GM23248 (cell line): ENCODE data around the gene TMEM178B. TPM values are rescaled to one million over a fixed set of nuclear protein-coding genes. Genes with fewer than 3 reads are reported as not detected.

Experiments
- DNase-seq: peaks from one replicate; pipeline ENCODE4 v3.0.0-alpha.2; 2015
- H2AFZ ChIP-seq: fragments of 200-600 bp; sonication (generic); 2 replicates; pipeline ENCODE4 v1.6.1; 2016; ENCODE audit warnings: antibody characterized with exemption
- H3F3A ChIP-seq: fragments of 200-600 bp; sonication (generic); 2 replicates; pipeline ENCODE4 v1.6.1; 2016; ENCODE audit warnings: mild to moderate bottlenecking, antibody characterized with exemption, mixed run types; ENCODE audit not compliant: insufficient read depth
- H3K27ac ChIP-seq: fragments of 200-600 bp; sonication (generic); 2 replicates; pipeline ENCODE4 v1.5.1; 2016; ENCODE audit warnings: mild to moderate bottlenecking
- H3K27me3 ChIP-seq: fragments of 200-600 bp; sonication (generic); replicated peaks from 2 replicates; pipeline ENCODE4 v1.6.1; 2016; ENCODE audit warnings: mild to moderate bottlenecking; ENCODE audit not compliant: insufficient read depth
- H3K36me3 ChIP-seq: fragments of 200-600 bp; sonication (generic); 2 replicates; pipeline ENCODE4 v1.6.1; 2016; ENCODE audit warnings: low read depth, mild to moderate bottlenecking
- H3K4me1 ChIP-seq: fragments of 200-600 bp; sonication (generic); 2 replicates; pipeline ENCODE4 v1.6.1; 2016; ENCODE audit warnings: mild to moderate bottlenecking; ENCODE audit not compliant: insufficient read depth
- H3K4me2 ChIP-seq: fragments of 200-600 bp; sonication (generic); one replicate; pipeline ENCODE4 v1.6.1; 2016; ENCODE audit warnings: mild to moderate bottlenecking; ENCODE audit not compliant: unreplicated experiment
- H3K4me3 ChIP-seq: fragments of 200-600 bp; sonication (generic); 2 replicates; pipeline ENCODE4 v1.5.1; 2016; ENCODE audit warnings: mild to moderate bottlenecking
- H3K79me2 ChIP-seq: fragments of 200-600 bp; sonication (generic); 2 replicates; pipeline ENCODE4 v1.6.1; 2016; ENCODE audit warnings: mild to moderate bottlenecking; ENCODE audit not compliant: insufficient read depth
- H3K9ac ChIP-seq: fragments of 200-600 bp; sonication (generic); 2 replicates; pipeline ENCODE4 v1.6.1; 2016; ENCODE audit warnings: mild to moderate bottlenecking
- H3K9me2 ChIP-seq: fragments of 200-600 bp; sonication (generic); 2 replicates; pipeline ENCODE4 v1.6.1; 2016; ENCODE audit warnings: mixed run types, mild to moderate bottlenecking, moderate library complexity; ENCODE audit not compliant: insufficient read depth
- H3K9me3 ChIP-seq: fragments of 200-600 bp; sonication (generic); one replicate; pipeline ENCODE4 v1.6.1; 2017; ENCODE audit warnings: low read depth
- H4K20me1 ChIP-seq: fragments of 200-600 bp; sonication (generic); 2 replicates; pipeline ENCODE4 v1.6.0; 2016; ENCODE audit not compliant: insufficient read depth
- EZH2 ChIP-seq: fragments of 200-600 bp; sonication (generic); IDR thresholded peaks from 2 replicates; pipeline ENCODE4 v1.6.1; 2018; ENCODE audit warnings: antibody characterized with exemption, mild to moderate bottlenecking; ENCODE audit not compliant: insufficient read depth, poor library complexity, severe bottlenecking
- EZH2phosphoT487 ChIP-seq: fragments of 200-600 bp; sonication (generic); IDR thresholded peaks from 2 replicates; pipeline ENCODE4 v1.6.1; 2018; ENCODE audit warnings: antibody characterized with exemption, moderate library complexity, mild to moderate bottlenecking, low read depth; ENCODE audit not compliant: insufficient read depth
- WGBS, 2 experiments: methylation state at CpG; one replicate each; pipeline ENCODE4 v1.1.6; 2015 to 2017; ENCODE audit warnings: low lambda C conversion rate in 2 of 2, low coverage in 1 of 2; ENCODE audit errors: missing lambda C conversion rate in 2 of 2; 5-methylcytosine and 5-hydroxymethylcytosine counted together
- in situ Hi-C: fragments of 300-500 bp; cut with MboI; formaldehyde crosslinking; loops from 2 replicates; pipeline ENCODE4 v1.15.0; 2020
- polyA plus RNA-seq: library from polyadenylated mRNA; unstranded; fragments of >200 nt; fragmentation: Nextera tagmentation; extraction: Ambion mirVana; gene quantifications from 2 replicates; pipeline ENCODE4 v1.2.1, GENCODE V29; 2016
- total RNA-seq: library from RNA; depleted of rRNA; stranded (reverse); fragments of >200 nt; shearing (Covaris generic); gene quantifications from 2 replicates; pipeline ENCODE4 v1.2.3, GENCODE V29; 2014

TMEM178B gene
- total and polyA plus RNA-seq, 2 experiments from 2014 or later, result 0.05 to 0.22 TPM

DNA sequence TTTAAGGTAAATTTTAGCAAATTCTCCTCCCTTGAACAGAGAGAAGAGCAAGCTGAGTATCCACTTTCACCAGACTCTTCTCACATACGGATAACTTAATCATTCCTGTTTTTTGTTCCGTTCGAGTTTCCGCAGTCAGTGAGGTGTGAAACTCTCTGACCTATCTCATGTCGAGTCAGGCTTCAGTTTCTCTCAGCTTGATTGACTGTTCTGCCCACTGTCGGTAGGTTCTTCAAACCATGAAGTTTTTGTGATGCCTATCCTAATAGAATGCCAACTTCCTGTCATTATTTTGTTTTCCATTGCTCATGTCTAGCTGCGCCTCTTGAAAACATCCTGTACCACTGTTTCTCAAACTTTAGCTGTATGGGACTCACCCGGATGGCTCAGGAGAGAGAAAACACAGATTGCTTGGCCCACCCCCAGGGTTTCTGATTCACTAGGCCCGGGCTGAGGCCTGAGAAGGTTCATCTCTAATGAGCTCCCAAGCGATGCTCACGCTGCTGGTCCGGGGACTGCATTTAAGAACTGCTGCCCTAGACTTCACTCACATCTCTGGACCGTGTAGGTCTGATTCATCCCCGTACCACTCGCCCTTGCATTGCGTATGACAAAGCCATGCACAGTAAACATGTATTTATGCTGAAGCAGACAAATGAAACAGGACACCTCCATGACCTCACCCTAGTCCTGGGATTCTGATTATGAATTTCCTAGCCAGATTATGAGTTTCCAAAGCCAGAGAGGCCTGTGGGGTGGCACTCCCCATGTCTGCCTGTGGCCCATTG lies 269.0 kb downstream of the TMEM178B start:
- Histone ChIP-seq H4K20me1 (no peaks in the 10 kb centered on the region), H3K4me2 (no peak overlapping the region), H3K36me3 (no peaks in the 10 kb centered on the region), H3K27me3 (no peaks in the 10 kb centered on the region), H3K79me2 (no peaks in the 10 kb centered on the region), H3K4me1 (no peaks in the 10 kb centered on the region), H3K27ac (no peak overlapping the region), H3F3A (no peaks in the 10 kb centered on the region), H3K9me3 (no peaks in the 10 kb centered on the region), H3K4me3 (no peak overlapping the region), H3K9ac (no peak overlapping the region), H2AFZ (no peak overlapping the region), H3K9me2 (no peaks in the 10 kb centered on the region)
- TF ChIP-seq EZH2 (no peak), EZH2phosphoT487 (no peak)
- no peak for DNase-seq
- in situ Hi-C loops, result no loop called here
- 37 to 43% methylated on average over 16 of the region's 16 CpGs for WGBS, 2 experiments

DNA sequence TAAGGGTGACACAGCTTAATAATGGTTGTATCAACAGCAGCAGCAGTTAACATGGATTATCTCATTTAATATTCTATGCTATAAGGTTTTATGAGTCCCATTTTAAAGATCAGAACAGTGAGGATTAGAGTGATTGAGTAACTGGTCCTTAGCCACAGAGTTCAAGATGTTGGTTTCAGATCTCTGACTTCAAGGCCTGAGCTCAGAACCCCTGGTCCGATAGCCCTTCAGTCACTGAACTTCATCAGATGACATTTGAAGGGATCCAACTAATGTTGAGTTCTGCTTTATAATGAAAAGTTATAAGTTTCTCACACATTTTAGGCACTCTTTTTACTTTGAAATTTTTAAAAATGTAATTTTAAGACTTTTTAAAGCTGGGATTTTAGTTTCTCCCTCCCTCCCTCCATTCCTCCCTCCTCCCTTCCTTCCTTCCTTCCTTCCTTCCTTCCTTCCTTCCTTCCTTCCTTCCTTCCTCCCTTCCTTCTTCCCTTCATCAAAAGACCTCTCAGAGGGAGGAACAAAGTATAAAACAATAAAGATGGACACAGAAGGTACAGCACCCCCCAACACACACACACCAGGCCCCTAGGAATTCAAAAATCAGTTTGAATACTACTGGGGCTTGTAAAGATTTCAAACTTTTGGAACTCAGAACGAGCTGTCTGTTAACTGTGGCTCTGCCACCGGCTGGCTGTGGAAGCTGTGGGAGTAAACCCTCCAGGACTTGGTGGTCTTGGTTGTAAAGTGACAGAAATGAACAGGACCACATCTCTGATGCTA lies 270.5 kb downstream of the TMEM178B start:
- TF ChIP-seq EZH2 (no peak), EZH2phosphoT487 (no peak)
- no peak overlapping the region for H3K4me2 ChIP-seq
- WGBS, 2 experiments, result 23 to 26% methylated on average over 3 of the region's 3 CpGs

DNA sequence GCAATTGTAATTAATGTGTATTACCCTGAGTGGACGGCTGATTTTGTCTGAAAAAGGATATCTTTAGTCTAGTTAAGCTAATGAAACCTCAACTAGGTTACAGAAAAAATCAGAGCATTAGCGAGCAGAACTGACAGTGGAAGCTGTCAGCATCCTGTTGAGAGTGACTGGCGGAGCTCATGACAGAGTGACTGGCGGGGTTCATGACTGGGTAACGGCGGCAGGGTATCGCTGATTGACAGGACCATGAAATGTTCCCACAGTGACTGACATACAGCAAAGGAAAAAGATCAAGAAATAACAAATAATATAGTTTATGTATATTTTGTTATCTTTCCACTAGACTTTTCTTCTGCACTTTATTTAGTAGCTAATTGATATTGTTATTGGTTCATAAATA lies 274.9 kb downstream of the TMEM178B start:
- H3K4me2 ChIP-seq, result no peak overlapping the region
- no peak overlapping the region for H3K4me3 ChIP-seq
- no peaks in the 10 kb centered on the region for H3K79me2 ChIP-seq
- no peaks in the 10 kb centered on the region for H3K9me3 ChIP-seq
- H2AFZ ChIP-seq, result no peak overlapping the region
- no peaks in the 10 kb centered on the region for H3K27me3 ChIP-seq
- no peaks in the 10 kb centered on the region for H3F3A ChIP-seq
- H3K4me1 ChIP-seq, result no peaks in the 10 kb centered on the region
- no peak for DNase-seq
- H3K9me2 ChIP-seq, result no peaks in the 10 kb centered on the region
- 30 to 31% methylated on average over 7 of the region's 7 CpGs for WGBS, 2 experiments
- no peaks in the 10 kb centered on the region for H4K20me1 ChIP-seq
- H3K27ac ChIP-seq, result no peak overlapping the region
- H3K9ac ChIP-seq, result no peak overlapping the region
- H3K36me3 ChIP-seq, result no peaks in the 10 kb centered on the region
- no peak for TF ChIP-seq EZH2
- no peak for TF ChIP-seq EZH2phosphoT487
- in situ Hi-C loops, result no loop called here

More for the DNA sequence above, 270.5 kb downstream of the TMEM178B start:
- Histone ChIP-seq H3K79me2 (no peaks in the 10 kb centered on the region), H4K20me1 (no peaks in the 10 kb centered on the region), H3K36me3 (no peaks in the 10 kb centered on the region), H3K9me2 (no peaks in the 10 kb centered on the region), H3K27ac (no peak overlapping the region), H3K27me3 (no peaks in the 10 kb centered on the region), H3K9ac (no peak overlapping the region), H3K9me3 (no peaks in the 10 kb centered on the region), H3K4me1 (no peaks in the 10 kb centered on the region), H2AFZ (no peak overlapping the region), H3F3A (no peaks in the 10 kb centered on the region), H3K4me3 (no peak overlapping the region)
- DNase-seq, result no peak
- in situ Hi-C loops, result no loop called here

DNA sequence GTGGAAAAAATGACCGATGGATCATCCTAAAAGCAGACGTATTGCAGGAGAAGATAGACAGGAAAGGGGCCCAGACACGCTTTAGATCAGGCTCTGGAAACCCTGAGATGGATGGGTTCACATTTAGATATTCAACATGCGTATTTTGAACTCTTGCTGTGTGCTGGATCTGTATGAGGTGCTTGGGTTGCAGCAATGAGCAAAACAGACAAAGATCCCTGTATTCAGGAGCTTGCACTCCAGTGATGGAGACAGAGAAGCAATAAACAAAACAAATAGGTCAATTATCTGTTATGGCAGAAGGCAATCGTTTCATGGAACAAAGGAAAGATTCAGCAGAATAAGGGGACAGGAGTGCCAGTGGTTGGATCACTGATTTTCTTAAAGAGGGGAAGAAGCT lies 275.5 kb downstream of the TMEM178B start:
- Histone ChIP-seq H3K4me1 (no peaks in the 10 kb centered on the region), H3K36me3 (no peaks in the 10 kb centered on the region), H3K9ac (no peak overlapping the region), H3K27me3 (no peaks in the 10 kb centered on the region), H3K4me2 (no peak overlapping the region), H2AFZ (no peak overlapping the region), H3K9me2 (no peaks in the 10 kb centered on the region), H3F3A (no peaks in the 10 kb centered on the region), H3K79me2 (no peaks in the 10 kb centered on the region), H4K20me1 (no peaks in the 10 kb centered on the region), H3K27ac (no peak overlapping the region), H3K9me3 (no peaks in the 10 kb centered on the region), H3K4me3 (no peak overlapping the region)
- no peak for DNase-seq
- TF ChIP-seq EZH2phosphoT487, result no peak
- no peak for TF ChIP-seq EZH2
- 4 to 12% methylated on average over 5 of the region's 5 CpGs for WGBS, 2 experiments
- in situ Hi-C loops, result no loop called here
